ENCODE data around the gene PTPN21.

GRCh38 chr14:88521818-88522217 is 33.0 kb downstream of the PTPN21 start:
- TF ChIP-seq RARB (CRISPR knock-in tag; IDR thresholded peaks at IDR 0.05) = no peak
- no peak for TF ChIP-seq ZFP3 (CRISPR knock-in tag; IDR thresholded peaks at IDR 0.05)
- no peak for TF ChIP-seq ZC3H10 (CRISPR knock-in tag; IDR thresholded peaks at IDR 0.05)
- no peak for TF ChIP-seq GLIS3 (CRISPR knock-in tag; IDR thresholded peaks at IDR 0.05)

Data from SK-N-SH treated with all-trans-retinoic acid at 6 μM for 48 hours (cell line).